Measurements from ENCODE around the gene GPR39. TPM values are rescaled to one million over a fixed set of nuclear protein-coding genes. Genes with fewer than 3 reads are reported as not detected.
A peak's percentile ranks its signal among the peaks of the same experiment; 100 is the strongest.

The GPR39 gene
- total and polyA plus RNA-seq, 8 donors, result 3.9 to 24.4 (median 4.6) TPM

DNA sequence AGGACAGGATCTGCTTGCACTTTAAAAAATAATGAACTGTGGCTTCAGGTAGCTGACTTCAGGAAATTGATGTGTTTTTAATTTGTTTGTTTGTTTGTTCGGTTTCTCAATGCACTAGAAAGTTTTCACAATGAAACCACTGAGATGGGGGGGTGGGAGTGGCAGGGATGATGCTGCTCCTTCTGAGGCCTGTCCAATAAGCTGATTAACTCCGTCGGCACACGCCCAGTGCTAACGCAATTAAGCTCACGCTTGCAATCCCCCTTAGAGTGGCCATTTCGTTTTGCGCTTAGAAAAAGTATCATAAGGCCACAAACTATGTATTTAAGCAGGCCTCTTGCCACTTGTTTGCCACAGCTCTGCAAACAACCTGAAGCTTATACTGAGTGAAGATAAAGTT, 12.5 kb upstream of the GPR39 start:
- no peak for ATAC-seq
- Histone ChIP-seq H3K4me1 (no peaks in the 10 kb centered on the region), H3K27me3 (no peaks in the 10 kb centered on the region), H3K9me3 (no peaks in the 10 kb centered on the region), H3K36me3 (no peaks in the 10 kb centered on the region), H3K4me3 (no peak overlapping the region), H3K27ac (no peak overlapping the region)
- intact Hi-C loops (cut with DNase I), result no loop called here
- TF ChIP-seq, protein P1, sequence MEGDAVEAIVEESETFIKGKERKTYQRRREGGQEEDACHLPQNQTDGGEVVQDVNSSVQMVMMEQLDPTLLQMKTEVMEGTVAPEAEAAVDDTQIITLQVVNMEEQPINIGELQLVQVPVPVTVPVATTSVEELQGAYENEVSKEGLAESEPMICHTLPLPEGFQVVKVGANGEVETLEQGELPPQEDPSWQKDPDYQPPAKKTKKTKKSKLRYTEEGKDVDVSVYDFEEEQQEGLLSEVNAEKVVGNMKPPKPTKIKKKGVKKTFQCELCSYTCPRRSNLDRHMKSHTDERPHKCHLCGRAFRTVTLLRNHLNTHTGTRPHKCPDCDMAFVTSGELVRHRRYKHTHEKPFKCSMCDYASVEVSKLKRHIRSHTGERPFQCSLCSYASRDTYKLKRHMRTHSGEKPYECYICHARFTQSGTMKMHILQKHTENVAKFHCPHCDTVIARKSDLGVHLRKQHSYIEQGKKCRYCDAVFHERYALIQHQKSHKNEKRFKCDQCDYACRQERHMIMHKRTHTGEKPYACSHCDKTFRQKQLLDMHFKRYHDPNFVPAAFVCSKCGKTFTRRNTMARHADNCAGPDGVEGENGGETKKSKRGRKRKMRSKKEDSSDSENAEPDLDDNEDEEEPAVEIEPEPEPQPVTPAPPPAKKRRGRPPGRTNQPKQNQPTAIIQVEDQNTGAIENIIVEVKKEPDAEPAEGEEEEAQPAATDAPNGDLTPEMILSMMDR (IDR thresholded peaks at IDR 0.05), result no peak
- DNase-seq, result no peak

DNA sequence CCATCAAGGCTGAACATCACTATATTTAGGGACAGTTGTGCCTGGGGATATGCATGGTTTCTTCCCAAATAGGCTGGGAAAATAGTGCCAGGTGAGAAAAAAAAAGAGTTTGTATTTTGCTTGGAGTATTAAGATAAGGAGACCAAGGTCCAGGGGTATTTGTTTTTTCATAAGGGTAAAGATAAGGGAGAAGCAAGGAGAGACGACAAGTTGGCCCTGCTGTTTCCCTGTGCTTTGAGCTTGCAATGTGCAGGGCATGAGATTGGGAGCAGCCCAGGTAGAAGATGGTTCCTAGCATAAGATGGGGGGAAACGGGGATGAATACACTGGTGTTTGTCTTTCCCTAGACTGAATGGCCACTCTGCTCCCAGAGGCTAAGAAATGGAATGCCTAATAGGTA, 8.8 kb upstream of the GPR39 start:
- H3K27ac ChIP-seq, result no peak overlapping the region
- H3K27me3 ChIP-seq, result no peaks in the 10 kb centered on the region
- ATAC-seq (no peak), DNase-seq (no peak)
- no peaks in the 10 kb centered on the region for H3K9me3 ChIP-seq
- TF ChIP-seq, protein P1 (IDR thresholded peaks at IDR 0.05), result no peak
- no peaks in the 10 kb centered on the region for H3K4me1 ChIP-seq
- no peak overlapping the region for H3K4me3 ChIP-seq
- no peaks in the 10 kb centered on the region for H3K36me3 ChIP-seq
- intact Hi-C loops (cut with DNase I), result no loop called here

DNA sequence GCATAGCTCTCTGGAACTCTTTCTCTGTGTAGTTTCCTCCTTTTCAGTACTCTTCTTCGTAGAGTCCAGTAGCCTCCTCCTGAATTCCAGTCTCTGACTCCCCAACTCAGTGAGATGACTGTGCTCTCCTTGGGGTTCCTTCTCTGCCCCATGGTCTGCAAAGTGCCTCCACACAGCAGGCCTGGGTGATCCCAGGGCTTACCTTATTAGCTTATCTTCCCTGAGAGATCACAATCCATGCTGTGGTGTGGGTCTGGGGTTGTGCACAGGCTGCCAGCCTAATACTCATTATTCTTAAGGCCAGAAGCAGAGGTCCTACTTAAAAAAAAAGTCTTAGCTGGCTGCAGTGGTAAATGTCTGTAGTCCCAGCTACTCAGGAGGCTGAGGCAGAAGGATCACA, 4.6 kb upstream of the GPR39 start:
- H3K4me1 ChIP-seq, result peaks cover 0 to 10% of the 10 kb centered on the region in 2 donors
- no peak overlapping the region for H3K27ac ChIP-seq
- DNase-seq (no peak), ATAC-seq (no peak)
- TF ChIP-seq, protein P1 (IDR thresholded peaks at IDR 0.05), result no peak
- H3K36me3 ChIP-seq, result no peaks in the 10 kb centered on the region
- intact Hi-C loops (cut with DNase I), result no loop called here
- no peaks in the 10 kb centered on the region for H3K9me3 ChIP-seq
- H3K27me3 ChIP-seq, result peaks cover 0 to 27% of the 10 kb centered on the region in 2 donors
- H3K4me3 ChIP-seq, result no peak overlapping the region

DNA sequence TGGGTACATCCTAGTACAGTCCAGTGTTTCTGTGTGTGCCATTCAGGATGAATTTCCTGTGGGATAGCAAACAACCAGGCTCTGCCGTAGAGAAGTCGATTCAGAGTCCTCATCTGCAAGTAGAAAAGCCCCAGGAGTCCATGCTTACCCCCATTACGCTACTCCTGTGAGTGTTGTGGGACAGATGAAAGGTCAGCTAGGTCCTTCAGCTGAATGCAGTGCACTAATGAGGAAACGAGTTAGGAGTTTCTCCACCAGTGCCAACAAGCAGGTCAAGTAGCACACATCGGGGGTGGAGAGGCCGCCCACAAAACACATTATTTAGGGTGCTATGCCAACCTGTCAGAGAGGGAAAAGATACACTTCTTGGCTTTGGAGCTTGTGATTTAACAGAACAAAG, 2.5 kb upstream of the GPR39 start:
- Histone ChIP-seq H3K27me3 (peaks cover 0 to 35% of the 10 kb centered on the region in 2 donors), H3K4me1 (peaks cover 0 to 10% of the 10 kb centered on the region in 2 donors), H3K36me3 (no peaks in the 10 kb centered on the region), H3K9me3 (no peaks in the 10 kb centered on the region), H3K27ac (no peak overlapping the region), H3K4me3 (no peak overlapping the region)
- DNase-seq (no peak), ATAC-seq (no peak)
- intact Hi-C loops (cut with DNase I), result no loop called here
- TF ChIP-seq, protein P1 (IDR thresholded peaks at IDR 0.05), result no peak

DNA sequence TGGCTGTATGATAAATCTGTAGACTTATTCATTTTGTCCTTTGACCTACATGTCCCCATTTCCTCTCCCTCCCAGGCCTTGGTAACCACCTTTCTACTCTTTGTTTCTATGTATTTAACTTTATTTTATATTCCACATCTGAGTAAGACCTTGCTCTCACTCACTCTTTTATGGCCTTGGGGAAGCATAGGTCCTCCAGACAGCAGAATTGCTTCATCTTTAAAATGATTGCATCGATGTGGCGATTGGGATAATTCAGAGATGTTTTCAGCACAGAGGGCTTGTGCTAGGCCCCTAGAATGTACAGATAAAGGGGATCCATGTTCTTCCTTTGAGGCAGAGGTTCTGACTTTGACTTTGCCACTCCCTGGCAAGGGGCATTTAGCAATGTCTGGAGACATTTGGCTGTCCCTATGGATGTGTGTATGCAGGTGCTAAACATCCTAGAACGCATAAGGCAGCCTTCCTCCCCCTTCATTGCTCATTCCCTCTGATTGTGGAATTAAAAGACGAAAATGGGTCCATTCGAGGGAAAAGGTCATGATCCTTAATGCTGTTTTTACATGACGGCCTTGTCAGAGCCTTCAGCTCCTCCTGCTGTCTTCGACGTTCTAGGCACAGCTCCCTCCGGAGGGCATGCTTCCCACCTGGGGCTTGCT, 1.2 kb upstream of the GPR39 start:
- no peak for DNase-seq
- Histone ChIP-seq H3K27ac (peak overlapping the region; percentile 81 to 85), H3K4me3 (peak overlapping the region; percentile 29 to 35), H3K36me3 (no peaks in the 10 kb centered on the region), H3K4me1 (peaks cover 0 to 10% of the 10 kb centered on the region in 2 donors), H3K9me3 (no peaks in the 10 kb centered on the region), H3K27me3 (peaks cover 0 to 35% of the 10 kb centered on the region in 2 donors)
- TF ChIP-seq, protein P1 (IDR thresholded peaks at IDR 0.05), result no peak
- ATAC-seq, result no peak
- intact Hi-C loops (cut with DNase I), result no loop called here

All from left lung (tissue), 10 donors.